SH-SY5Y (cell line): Measurements from ENCODE around the gene PML.

ENCODE experiments used
- GATA2 ChIP-seq: IDR thresholded peaks from 2 replicates; pipeline ENCODE4 v1.6.1; 2011; ENCODE audit warnings: mild to moderate bottlenecking, low read depth, low read length
- GATA3 ChIP-seq: IDR thresholded peaks from 2 replicates; pipeline ENCODE4 v1.6.1; 2011; ENCODE audit warnings: low read depth, mild to moderate bottlenecking, low read length, moderate library complexity

GRCh38 chr15:73965758-73966113, 28.8 kb upstream of the PML start:
- no peak for TF ChIP-seq GATA2
- TF ChIP-seq GATA3 = no peak
